GM19463 (cell line): ENCODE measurements around the gene RUFY2.
"Not testable (repeated sequence)": the region's sequence is repeated elsewhere in the genome, so short reads cannot be mapped to it uniquely, and the experiment has no call there.

ENCODE experiments used
- ATAC-seq: cut with Tn5 transposase; IDR thresholded peaks from one replicate; pipeline ENCODE4 v1.9.1; 2021; ENCODE audit warnings: mild to moderate bottlenecking, moderate library complexity; ENCODE audit not compliant: unreplicated experiment

The RUFY2 gene

GRCh38 chr10:68406815-68407548 lies at the start of gene RUFY2:
TSS of gene RUFY2 (minus strand) at chr10:68407277. CDS start at chr10:68407189, 88 bp downstream.
- ATAC-seq = peak; percentile 95

- ATAC-seq = not testable (repeated sequence)
These were observed 42.6 kb upstream of the RUFY2 start for GRCh38 chr10:68449698-68450097.

- no peak for ATAC-seq
These were observed 39.1 kb upstream of the RUFY2 start for GRCh38 chr10:68446179-68446578.

- ATAC-seq = no peak
These were observed 35.9 kb upstream of the RUFY2 start for GRCh38 chr10:68442971-68443370.

GRCh38 chr10:68440898-68441297 lies 33.8 kb upstream of the RUFY2 start:
- ATAC-seq = no peak

GRCh38 chr10:68435803-68436202 lies 28.7 kb upstream of the RUFY2 start:
- ATAC-seq = no peak

GRCh38 chr10:68434657-68435056 lies 27.6 kb upstream of the RUFY2 start:
- ATAC-seq = no peak

- no peak for ATAC-seq
These were observed 21.5 kb upstream of the RUFY2 start for GRCh38 chr10:68428396-68429104.

- ATAC-seq = no peak
These were observed 17.5 kb upstream of the RUFY2 start for GRCh38 chr10:68424454-68425014.

- ATAC-seq = no peak
These were observed 16.4 kb upstream of the RUFY2 start for GRCh38 chr10:68423522-68423921.

GRCh38 chr10:68419376-68419775 lies 12.3 kb upstream of the RUFY2 start:
- ATAC-seq = no peak

- no peak for ATAC-seq
These were observed 1.9 kb upstream of the RUFY2 start for GRCh38 chr10:68408898-68409518.

GRCh38 chr10:68406111-68406814 lies 814 bp downstream of the RUFY2 start:
- ATAC-seq = peak; percentile 37

GRCh38 chr10:68403701-68404100 lies 3.4 kb downstream of the RUFY2 start:
- no peak for ATAC-seq

GRCh38 chr10:68402276-68402675 lies 4.8 kb downstream of the RUFY2 start:
- no peak for ATAC-seq

GRCh38 chr10:68397005-68397404 lies 10.1 kb downstream of the RUFY2 start:
- no peak for ATAC-seq

- ATAC-seq = no peak
These were observed 21.3 kb downstream of the RUFY2 start for GRCh38 chr10:68385740-68386139.

- ATAC-seq = no peak
These were observed 35.5 kb downstream of the RUFY2 start for GRCh38 chr10:68371604-68372003.

GRCh38 chr10:68367121-68367520 lies 40.0 kb downstream of the RUFY2 start:
- no peak for ATAC-seq

GRCh38 chr10:68366600-68366999 lies 40.5 kb downstream of the RUFY2 start:
- ATAC-seq = no peak

GRCh38 chr10:68365611-68366010 lies 41.5 kb downstream of the RUFY2 start:
- no peak for ATAC-seq
